ENCODE data around the gene CHD5.
"Not testable (repeated sequence)": the region's sequence is repeated elsewhere in the genome, so short reads cannot be mapped to it uniquely, and the experiment has no call there.

Gene CHD5

DNA sequence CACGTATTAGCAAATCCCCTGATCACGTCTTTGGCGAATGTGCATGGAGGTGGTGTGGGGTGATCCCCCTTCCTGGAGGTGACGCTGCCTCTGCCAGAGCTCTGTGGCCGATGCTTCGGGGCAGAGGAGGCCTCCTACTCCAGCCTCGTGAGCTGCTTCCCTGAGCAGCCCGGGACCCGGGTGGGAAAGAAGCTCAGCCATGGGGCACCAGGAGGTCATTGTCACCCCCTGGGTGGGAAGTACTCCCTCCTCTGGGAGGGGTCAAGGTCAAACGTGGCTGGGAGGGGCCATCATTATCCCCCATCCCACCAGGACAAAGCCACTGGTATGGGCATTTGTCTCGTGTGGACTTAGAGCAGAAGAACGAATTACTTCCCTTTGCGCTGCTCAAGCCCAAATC, 93.8 kb downstream of the CHD5 start:
- Histone ChIP-seq H3K9me3 (ENCODE audit: insufficient read depth, low read depth, low read length) (no peaks in the 10 kb centered on the region), H3K9ac (ENCODE audit: low read depth, low read length) (no peak overlapping the region), H3K4me1 (ENCODE audit: insufficient read depth, low read length) (0 out of 2 replicates have a peak, but pooled peaks cover 6% of the 10 kb centered on the region), H3K36me3 (ENCODE audit: insufficient read depth, low read length) (no peaks in the 10 kb centered on the region), H3K27me3 (ENCODE audit: insufficient read depth, low read length) (no peaks in the 10 kb centered on the region), H3K27ac (ENCODE audit: low read depth, low read length) (no peak overlapping the region), H3K4me3 (ENCODE audit: low read length) (no peak overlapping the region)
- WGBS: 88% methylated on average over 13 of the region's 13 CpGs

DNA sequence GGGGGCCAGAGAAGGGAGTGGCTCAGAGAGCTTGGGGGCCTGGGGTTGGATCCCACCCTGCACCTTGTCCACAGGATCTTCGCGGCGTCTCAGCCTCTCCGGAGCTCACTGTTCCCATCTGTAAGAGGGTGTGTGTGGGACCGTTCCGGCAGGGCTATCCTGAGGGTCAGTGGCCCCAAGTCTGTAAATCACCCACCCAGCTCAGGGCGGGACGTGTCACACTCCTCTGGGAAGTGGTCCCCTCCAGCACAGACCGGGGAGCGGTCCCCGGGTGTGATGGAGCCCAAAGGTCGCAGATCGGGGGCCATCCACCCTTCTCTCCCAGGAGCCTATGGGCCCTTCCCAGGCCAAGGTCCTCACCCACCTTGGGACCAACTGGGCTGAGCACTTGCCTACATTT, 94.5 kb downstream of the CHD5 start:
- WGBS: 93% methylated on average over 13 of the region's 13 CpGs
- H3K27me3 ChIP-seq (ENCODE audit: insufficient read depth, low read length): no peaks in the 10 kb centered on the region

DNA sequence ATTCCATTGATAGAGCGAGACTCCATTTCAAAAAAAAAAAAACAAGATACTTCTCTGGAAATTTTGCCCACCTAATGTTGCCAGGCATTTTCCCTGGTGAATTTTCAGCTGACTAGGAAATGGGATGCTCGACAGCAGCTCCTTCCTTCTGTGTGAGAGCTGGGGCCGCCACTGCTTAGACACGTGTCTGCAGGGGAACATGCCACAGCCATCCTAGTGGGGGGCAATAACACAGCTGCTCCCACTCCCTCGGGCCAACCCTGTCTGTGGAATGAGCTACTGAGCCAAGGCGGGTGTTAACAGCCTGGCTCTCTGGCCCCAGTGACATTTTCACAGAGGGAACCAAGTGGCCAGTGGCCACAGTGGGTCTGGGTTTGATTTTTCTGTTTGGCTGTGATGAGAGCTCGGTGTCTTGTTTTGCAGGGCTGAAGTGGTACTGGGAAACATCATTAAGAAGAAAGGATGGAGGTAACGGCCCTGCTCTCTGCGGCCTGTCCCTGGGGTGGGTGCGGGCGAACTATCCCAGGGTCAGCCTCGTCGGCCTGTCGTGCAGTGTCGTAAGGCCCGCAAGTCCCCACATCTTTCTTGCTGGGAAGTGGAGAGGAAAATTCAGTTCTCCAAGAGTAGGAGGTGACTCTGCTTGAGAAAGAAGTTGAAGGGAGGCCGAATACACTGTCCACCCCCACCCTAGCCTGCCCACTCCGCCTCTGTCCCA, 95.2 kb downstream of the CHD5 start:
- no peaks in the 10 kb centered on the region for H3K27me3 ChIP-seq (ENCODE audit: insufficient read depth, low read length)
- H3K4me3 ChIP-seq (ENCODE audit: low read length): no peak overlapping the region
- no peak overlapping the region for H3K27ac ChIP-seq (ENCODE audit: low read depth, low read length)
- H3K9me3 ChIP-seq (ENCODE audit: insufficient read depth, low read depth, low read length): no peaks in the 10 kb centered on the region
- H3K4me1 ChIP-seq (ENCODE audit: insufficient read depth, low read length): 0 out of 2 replicates have a peak, but pooled peaks cover 6% of the 10 kb centered on the region
- H3K36me3 ChIP-seq (ENCODE audit: insufficient read depth, low read length): no peaks in the 10 kb centered on the region
- H3K9ac ChIP-seq (ENCODE audit: low read depth, low read length): no peak overlapping the region
- WGBS: 92% methylated on average over 18 of the region's 18 CpGs

More for the DNA sequence above, 94.5 kb downstream of the CHD5 start:
- H3K4me3 ChIP-seq (ENCODE audit: low read length): no peak overlapping the region
- no peaks in the 10 kb centered on the region for H3K9me3 ChIP-seq (ENCODE audit: insufficient read depth, low read depth, low read length)
- H3K36me3 ChIP-seq (ENCODE audit: insufficient read depth, low read length): no peaks in the 10 kb centered on the region
- H3K9ac ChIP-seq (ENCODE audit: low read depth, low read length): no peak overlapping the region
- H3K4me1 ChIP-seq (ENCODE audit: insufficient read depth, low read length): 0 out of 2 replicates have a peak, but pooled peaks cover 6% of the 10 kb centered on the region
- H3K27ac ChIP-seq (ENCODE audit: low read depth, low read length): no peak overlapping the region

DNA sequence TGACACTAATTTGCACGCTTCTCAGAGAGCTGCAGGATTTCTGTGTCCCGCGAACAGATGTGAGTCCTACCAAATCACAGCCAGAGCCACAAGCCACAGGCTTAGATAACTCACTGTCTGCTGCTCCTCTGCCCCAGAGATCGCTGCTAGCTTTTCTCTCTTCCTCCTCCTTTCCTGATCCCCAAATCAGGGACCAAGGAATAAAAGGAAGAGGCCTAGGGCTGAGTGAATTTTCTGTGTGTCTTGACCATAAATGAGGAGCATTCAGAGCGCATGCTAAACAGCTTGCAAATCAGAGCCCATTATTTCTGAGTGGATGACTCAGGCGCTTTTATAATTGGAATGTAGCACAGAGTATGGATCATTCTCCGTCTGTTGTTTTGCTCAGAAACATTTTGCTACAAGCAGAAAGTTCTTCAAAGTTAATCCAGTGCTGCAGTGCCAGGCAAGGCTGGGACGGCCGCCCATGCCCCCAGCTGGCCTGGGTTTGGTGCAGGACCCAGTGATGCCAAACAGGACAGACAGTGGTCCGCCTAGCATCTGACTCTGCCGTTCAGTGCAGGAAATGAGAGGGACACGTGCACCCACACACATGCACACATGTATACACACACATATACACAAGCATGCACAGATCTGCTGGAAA, 96.2 kb downstream of the CHD5 start:
- H3K9me3 ChIP-seq (ENCODE audit: insufficient read depth, low read depth, low read length): no peaks in the 10 kb centered on the region
- no peaks in the 10 kb centered on the region for H3K36me3 ChIP-seq (ENCODE audit: insufficient read depth, low read length)
- H3K9ac ChIP-seq (ENCODE audit: low read depth, low read length): no peak overlapping the region
- H3K27me3 ChIP-seq (ENCODE audit: insufficient read depth, low read length): no peaks in the 10 kb centered on the region
- 78% methylated on average over 12 of the region's 12 CpGs for WGBS
- peak overlapping the region; percentile 29; the same call in 1 of the 2 replicates for H3K27ac ChIP-seq (ENCODE audit: low read depth, low read length)
- 0 out of 2 replicates have a peak, but pooled peaks cover 6% of the 10 kb centered on the region for H3K4me1 ChIP-seq (ENCODE audit: insufficient read depth, low read length)
- H3K4me3 ChIP-seq (ENCODE audit: low read length): no peak overlapping the region

DNA sequence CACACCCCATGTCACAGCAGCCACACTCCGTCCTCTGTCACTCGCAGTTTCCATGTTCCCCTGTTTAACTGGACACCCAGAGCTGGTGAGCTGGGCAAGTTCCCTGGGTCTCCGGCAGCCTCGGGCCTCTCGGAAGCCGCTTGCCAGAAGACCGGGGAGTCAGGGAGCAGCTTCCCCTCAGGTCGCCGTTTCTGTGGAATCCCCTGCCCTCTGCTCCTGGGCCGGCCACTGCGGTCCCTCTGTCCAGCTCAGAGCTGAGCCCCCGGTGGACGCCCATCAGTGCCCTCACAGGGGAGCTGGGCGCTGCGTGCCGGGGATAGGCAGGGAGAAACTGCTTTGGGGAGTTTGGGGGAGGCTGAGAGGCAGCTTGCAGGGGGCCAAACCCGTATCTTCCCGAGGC, 96.7 kb downstream of the CHD5 start:
- Histone ChIP-seq H3K9me3 (ENCODE audit: insufficient read depth, low read depth, low read length) (no peaks in the 10 kb centered on the region), H3K27me3 (ENCODE audit: insufficient read depth, low read length) (no peaks in the 10 kb centered on the region), H3K9ac (ENCODE audit: low read depth, low read length) (no peak overlapping the region), H3K27ac (ENCODE audit: low read depth, low read length) (peak overlapping the region; percentile 29; the same call in 1 of the 2 replicates), H3K4me3 (ENCODE audit: low read length) (no peak overlapping the region), H3K4me1 (ENCODE audit: insufficient read depth, low read length) (0 out of 2 replicates have a peak, but pooled peaks cover 6% of the 10 kb centered on the region), H3K36me3 (ENCODE audit: insufficient read depth, low read length) (no peaks in the 10 kb centered on the region)
- WGBS: 84% methylated on average over 18 of the region's 18 CpGs

DNA sequence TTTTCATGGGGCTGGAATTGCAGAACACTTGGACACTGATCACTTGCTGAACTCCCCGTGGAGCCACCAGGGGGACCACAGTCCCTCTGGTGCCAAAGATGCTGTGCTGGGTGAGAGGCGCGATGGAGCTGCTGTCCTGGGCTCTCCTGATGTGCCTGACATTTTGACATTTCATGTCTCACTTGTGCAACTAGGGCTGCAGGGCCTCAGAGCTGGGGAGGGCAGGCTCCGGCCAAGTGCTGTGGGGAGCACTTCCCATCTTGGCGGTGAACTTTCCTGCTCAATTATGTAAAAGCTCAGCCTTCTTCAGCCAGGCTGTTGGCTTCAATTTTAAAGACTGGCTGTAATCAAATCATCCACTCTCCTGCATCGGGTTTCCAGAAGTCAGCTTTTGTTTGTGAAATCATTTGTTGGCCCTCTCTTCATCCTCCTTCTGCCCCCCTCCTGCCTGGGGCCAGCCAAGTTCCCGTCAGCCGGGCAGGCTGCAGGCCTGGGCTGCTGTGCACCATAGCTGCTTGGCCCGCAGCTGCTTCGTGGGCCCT, 97.6 kb downstream of the CHD5 start:
- WGBS: 86% methylated on average over 10 of the region's 10 CpGs

DNA sequence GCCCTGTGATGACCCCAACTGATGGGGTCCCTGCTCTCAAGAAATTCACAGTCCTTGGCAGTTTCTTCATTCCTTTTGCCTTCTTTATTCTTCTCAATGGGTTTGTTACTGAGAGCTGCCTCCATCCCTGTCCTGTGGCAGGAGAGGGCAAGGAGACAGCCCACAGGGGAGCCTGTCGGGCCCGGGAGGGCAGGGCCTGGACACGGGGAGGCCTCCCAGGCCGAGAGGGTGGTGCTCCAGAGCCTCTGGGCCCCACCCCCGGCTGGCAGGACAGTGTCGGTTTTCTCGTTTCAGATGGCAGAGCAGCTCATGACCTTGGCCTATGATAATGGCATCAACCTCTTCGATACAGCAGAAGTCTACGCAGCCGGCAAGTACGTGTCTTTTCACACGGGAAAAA, 98.2 kb downstream of the CHD5 start:
- Histone ChIP-seq H3K36me3 (ENCODE audit: insufficient read depth, low read length) (no peaks in the 10 kb centered on the region), H3K9me3 (ENCODE audit: insufficient read depth, low read depth, low read length) (no peaks in the 10 kb centered on the region), H3K4me1 (ENCODE audit: insufficient read depth, low read length) (0 out of 2 replicates have a peak, but pooled peaks cover 6% of the 10 kb centered on the region), H3K27ac (ENCODE audit: low read depth, low read length) (no peak overlapping the region), H3K27me3 (ENCODE audit: insufficient read depth, low read length) (no peaks in the 10 kb centered on the region), H3K9ac (ENCODE audit: low read depth, low read length) (no peak overlapping the region), H3K4me3 (ENCODE audit: low read length) (no peak overlapping the region)
- WGBS: 89% methylated on average over 12 of the region's 12 CpGs

More for the DNA sequence above, 97.6 kb downstream of the CHD5 start:
- Histone ChIP-seq H3K36me3 (ENCODE audit: insufficient read depth, low read length) (no peaks in the 10 kb centered on the region), H3K4me3 (ENCODE audit: low read length) (no peak overlapping the region), H3K27me3 (ENCODE audit: insufficient read depth, low read length) (no peaks in the 10 kb centered on the region), H3K9ac (ENCODE audit: low read depth, low read length) (no peak overlapping the region), H3K27ac (ENCODE audit: low read depth, low read length) (no peak overlapping the region), H3K9me3 (ENCODE audit: insufficient read depth, low read depth, low read length) (no peaks in the 10 kb centered on the region), H3K4me1 (ENCODE audit: insufficient read depth, low read length) (0 out of 2 replicates have a peak, but pooled peaks cover 6% of the 10 kb centered on the region)

DNA sequence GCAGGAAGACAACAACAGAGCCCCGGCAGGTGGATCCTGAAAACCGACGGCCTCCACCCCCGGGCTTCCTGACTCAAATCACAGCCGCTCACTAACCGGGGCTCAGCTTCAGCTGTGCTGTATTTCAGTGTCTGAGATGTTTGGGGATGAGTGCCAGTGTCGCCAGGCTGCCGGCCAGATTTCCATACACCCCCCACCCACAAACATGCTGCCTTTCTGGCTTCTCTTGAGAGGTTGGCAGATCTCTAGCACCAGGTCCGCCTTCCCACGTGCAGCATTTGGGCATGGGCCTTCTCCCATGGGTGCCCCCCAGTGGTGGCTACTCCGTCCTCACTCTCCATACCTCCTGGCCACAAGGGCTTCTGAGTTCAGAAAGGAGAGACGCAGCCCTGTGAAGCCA, 99.7 kb downstream of the CHD5 start:
- H3K27me3 ChIP-seq (ENCODE audit: insufficient read depth, low read length): no peaks in the 10 kb centered on the region
- WGBS: 61% methylated on average over 12 of the region's 12 CpGs

DNA sequence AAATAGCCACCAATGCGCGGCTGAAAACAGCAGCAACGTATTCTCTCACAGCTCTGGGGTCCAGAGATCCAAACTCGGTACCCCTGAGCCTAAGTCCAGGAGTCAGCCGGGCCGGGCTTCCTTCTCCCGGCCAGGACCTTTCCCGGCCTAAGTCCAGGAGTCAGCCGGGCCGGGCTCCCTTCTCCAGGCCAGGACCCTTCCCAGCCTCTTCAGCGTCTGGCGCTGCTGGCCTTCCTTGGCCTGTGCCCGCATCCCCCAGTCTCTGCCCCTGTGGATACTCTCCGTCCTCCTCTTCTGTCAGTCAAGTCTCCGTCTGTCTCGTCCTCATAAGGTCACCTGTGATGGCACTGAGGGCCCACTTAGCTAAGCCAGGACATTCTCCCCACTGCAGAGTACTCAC, 102.2 kb downstream of the CHD5 start:
- Histone ChIP-seq H3K36me3 (ENCODE audit: insufficient read depth, low read length) (no peaks in the 10 kb centered on the region), H3K27ac (ENCODE audit: low read depth, low read length) (no peak overlapping the region)
- 92% methylated on average over 16 of the region's 16 CpGs for WGBS

More for the DNA sequence above, 99.7 kb downstream of the CHD5 start:
- H3K27ac ChIP-seq (ENCODE audit: low read depth, low read length): no peak overlapping the region
- H3K36me3 ChIP-seq (ENCODE audit: insufficient read depth, low read length): no peaks in the 10 kb centered on the region
- H3K4me1 ChIP-seq (ENCODE audit: insufficient read depth, low read length): 0 out of 2 replicates have a peak, but pooled peaks cover 6% of the 10 kb centered on the region
- no peak overlapping the region; the same call in 1 of the 2 replicates for H3K9ac ChIP-seq (ENCODE audit: low read depth, low read length)
- H3K4me3 ChIP-seq (ENCODE audit: low read length): no peak overlapping the region
- no peaks in the 10 kb centered on the region for H3K9me3 ChIP-seq (ENCODE audit: insufficient read depth, low read depth, low read length)

DNA sequence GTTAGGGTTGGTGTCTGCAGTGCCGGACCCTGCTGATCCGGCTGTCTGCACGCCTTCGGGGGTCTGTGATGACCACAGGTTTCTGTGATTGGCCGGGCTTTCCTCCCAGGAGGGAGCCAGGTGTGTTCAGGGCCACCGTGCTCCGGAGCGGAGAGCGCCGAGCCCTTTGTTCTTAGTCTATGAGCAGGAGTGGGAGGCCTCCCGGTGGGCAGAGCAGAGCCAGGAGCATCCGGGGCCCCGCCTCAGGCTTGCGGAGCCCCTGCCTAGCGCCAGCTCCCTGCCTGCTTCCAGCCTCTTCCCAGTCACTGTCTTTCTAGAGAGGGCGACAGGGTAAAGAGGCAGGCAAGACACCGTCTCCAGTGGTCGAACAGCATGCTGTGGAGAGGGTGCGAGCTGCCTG, 102.6 kb downstream of the CHD5 start:
- H3K9ac ChIP-seq (ENCODE audit: low read depth, low read length): no peak overlapping the region
- WGBS: 67% methylated on average over 19 of the region's 19 CpGs
- H3K27me3 ChIP-seq (ENCODE audit: insufficient read depth, low read length): no peaks in the 10 kb centered on the region
- H3K9me3 ChIP-seq (ENCODE audit: insufficient read depth, low read depth, low read length): no peaks in the 10 kb centered on the region
- H3K36me3 ChIP-seq (ENCODE audit: insufficient read depth, low read length): no peaks in the 10 kb centered on the region
- no peak overlapping the region for H3K4me3 ChIP-seq (ENCODE audit: low read length)
- no peaks in the 10 kb centered on the region for H3K4me1 ChIP-seq (ENCODE audit: insufficient read depth, low read length)
- no peak overlapping the region for H3K27ac ChIP-seq (ENCODE audit: low read depth, low read length)

More for the DNA sequence above, 102.2 kb downstream of the CHD5 start:
- Histone ChIP-seq H3K9ac (ENCODE audit: low read depth, low read length) (no peak overlapping the region), H3K9me3 (ENCODE audit: insufficient read depth, low read depth, low read length) (no peaks in the 10 kb centered on the region), H3K4me3 (ENCODE audit: low read length) (no peak overlapping the region), H3K27me3 (ENCODE audit: insufficient read depth, low read length) (no peaks in the 10 kb centered on the region), H3K4me1 (ENCODE audit: insufficient read depth, low read length) (no peaks in the 10 kb centered on the region)

DNA sequence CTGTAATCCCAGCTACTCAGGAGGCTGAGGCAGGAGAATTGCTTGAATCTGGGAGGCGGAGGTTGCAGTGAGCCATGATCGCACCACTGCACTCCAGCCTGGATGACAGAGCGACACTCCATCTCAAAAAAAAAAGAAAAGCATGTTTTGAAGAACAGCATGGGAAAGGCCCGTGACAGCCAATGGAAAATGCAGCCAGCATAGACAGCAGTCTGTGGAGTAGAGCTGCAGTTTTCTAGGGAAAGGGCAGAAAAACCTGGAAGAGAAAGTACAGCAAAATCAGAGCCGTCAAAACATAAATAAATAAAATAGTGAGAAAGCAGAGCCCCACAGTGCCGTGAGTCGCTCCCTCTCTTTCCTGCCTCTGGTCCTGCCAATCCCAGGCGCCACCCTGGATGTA, 103.1 kb downstream of the CHD5 start:
- not testable (repeated sequence) for H3K36me3 ChIP-seq (ENCODE audit: insufficient read depth, low read length); H3K9me3 ChIP-seq (ENCODE audit: insufficient read depth, low read depth, low read length); H3K9ac ChIP-seq (ENCODE audit: low read depth, low read length)

More for the DNA sequence above, 103.1 kb downstream of the CHD5 start:
- not testable (repeated sequence) for H3K4me3 ChIP-seq (ENCODE audit: low read length); H3K4me1 ChIP-seq (ENCODE audit: insufficient read depth, low read length); H3K27me3 ChIP-seq (ENCODE audit: insufficient read depth, low read length); H3K27ac ChIP-seq (ENCODE audit: low read depth, low read length)
- 90% methylated on average over 8 of the region's 8 CpGs for WGBS
